ENCODE results near the gene CHKB.
A peak's percentile ranks its signal among the peaks of the same experiment; 100 is the strongest.

Gene CHKB

GRCh38 chr22:50577987-50578775 lies 4.5 kb downstream of the CHKB start, which contains the start of gene CPT1B:
CPT1B (minus strand) TSS chr22:50578427; CDS start chr22:50577915, 512 bp downstream.
- intact Hi-C loops (cut with DNase I), result no loop called here
- peak in 2 of 10 donors; percentile 65 to 76 for DNase-seq

GRCh38 chr22:50577697-50577986 lies 5.0 kb downstream of the CHKB start:
- intact Hi-C loops (cut with DNase I), result no loop called here
- peak in 2 of 10 donors; percentile 79 for DNase-seq

- DNase-seq, result peak in 2 of 10 donors; percentile 73 to 82
- intact Hi-C loops (cut with DNase I), result no loop called here
These were observed 5.6 kb downstream of the CHKB start for GRCh38 chr22:50576806-50577696.

- peak in 2 of 10 donors; percentile 74 to 82 for DNase-seq
- intact Hi-C loops (cut with DNase I), result no loop called here
These were observed 6.6 kb downstream of the CHKB start for GRCh38 chr22:50576070-50576469.

DNA sequence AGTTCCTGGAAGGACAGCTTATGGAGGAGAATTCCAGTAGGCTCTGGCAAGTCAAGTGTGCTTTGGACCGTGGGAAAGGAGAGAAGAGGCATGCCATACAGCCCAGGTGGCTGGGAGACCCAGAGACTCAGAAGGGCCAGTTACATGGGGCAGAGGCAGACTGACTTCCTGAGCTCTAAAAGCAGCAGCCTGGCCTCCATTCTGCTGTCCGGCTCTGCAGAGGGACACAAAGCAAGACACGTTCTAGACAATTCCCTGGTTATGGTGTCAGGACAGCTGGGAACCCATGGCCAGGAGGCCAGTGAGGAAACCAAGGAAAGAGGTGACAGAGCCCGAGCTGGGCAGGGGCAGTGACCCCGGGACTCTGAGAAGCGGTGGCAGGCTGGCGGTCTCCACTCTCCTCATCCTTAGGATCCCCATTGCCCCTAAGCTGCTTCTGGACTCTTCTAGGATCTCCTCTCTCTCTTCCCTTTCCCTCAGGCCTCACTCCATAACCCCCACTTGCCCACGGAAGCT lies 7.2 kb downstream of the CHKB start:
- intact Hi-C loops (cut with DNase I), result no loop called here

GRCh38 chr22:50574383-50574755 lies 8.3 kb downstream of the CHKB start:
- DNase-seq, result peak in 2 of 10 donors; percentile 67 to 73
- intact Hi-C loops (cut with DNase I), result no loop called here

More for the DNA sequence above, 7.2 kb downstream of the CHKB start:
- peak in 2 of 10 donors; percentile 55 to 73 for DNase-seq

DNA sequence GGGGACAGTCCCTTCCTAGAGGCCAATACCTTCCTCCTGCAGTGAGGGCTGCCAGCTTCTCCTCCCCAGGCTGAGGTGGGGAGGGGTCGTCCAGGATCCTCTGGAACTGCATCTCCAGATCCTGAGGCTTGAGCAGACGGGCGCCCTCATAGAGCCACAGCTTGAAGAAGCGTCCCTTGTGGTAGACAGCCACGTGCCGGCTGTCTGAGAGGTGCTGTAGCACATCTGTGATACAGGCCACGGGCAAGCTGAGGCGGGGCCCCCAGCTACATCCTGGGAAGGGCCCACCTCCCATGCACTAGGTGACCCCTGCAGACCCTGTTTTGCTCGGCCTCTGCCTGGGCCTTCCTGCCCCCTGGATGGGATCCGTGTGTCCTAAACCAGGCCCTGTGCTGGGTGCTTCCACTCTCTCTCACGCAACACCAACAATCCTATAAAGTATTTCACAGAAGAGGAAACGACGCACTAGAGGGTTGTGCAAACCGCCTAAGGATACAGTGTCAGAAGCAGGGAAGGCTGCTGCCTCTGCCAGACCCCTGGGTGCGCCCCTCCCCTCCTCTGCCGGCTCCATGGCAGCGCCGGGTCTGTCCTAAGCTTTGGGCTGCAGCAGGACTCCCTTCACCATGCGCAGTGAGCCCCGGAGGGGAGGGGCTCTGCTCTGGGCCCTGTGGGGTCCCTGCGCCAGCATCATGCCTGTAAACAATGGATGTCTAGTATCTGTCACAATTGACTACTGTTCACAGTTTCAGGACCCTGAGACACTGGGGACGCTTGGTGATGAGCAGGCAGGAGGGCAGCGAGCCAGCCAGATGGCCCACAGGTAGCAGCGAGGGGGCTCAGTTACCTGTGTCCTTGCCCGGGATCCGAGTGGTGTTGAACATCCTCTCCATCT lies 8.9 kb downstream of the CHKB start:
- DNase-seq, result peak in 2 of 10 donors; percentile 49 to 72
- intact Hi-C loops (cut with DNase I), result no loop called here

GRCh38 chr22:50572965-50573364 lies 9.7 kb downstream of the CHKB start:
- DNase-seq, result peak in 2 of 10 donors; percentile 55 to 75
- intact Hi-C loops (cut with DNase I), result no loop called here

DNA sequence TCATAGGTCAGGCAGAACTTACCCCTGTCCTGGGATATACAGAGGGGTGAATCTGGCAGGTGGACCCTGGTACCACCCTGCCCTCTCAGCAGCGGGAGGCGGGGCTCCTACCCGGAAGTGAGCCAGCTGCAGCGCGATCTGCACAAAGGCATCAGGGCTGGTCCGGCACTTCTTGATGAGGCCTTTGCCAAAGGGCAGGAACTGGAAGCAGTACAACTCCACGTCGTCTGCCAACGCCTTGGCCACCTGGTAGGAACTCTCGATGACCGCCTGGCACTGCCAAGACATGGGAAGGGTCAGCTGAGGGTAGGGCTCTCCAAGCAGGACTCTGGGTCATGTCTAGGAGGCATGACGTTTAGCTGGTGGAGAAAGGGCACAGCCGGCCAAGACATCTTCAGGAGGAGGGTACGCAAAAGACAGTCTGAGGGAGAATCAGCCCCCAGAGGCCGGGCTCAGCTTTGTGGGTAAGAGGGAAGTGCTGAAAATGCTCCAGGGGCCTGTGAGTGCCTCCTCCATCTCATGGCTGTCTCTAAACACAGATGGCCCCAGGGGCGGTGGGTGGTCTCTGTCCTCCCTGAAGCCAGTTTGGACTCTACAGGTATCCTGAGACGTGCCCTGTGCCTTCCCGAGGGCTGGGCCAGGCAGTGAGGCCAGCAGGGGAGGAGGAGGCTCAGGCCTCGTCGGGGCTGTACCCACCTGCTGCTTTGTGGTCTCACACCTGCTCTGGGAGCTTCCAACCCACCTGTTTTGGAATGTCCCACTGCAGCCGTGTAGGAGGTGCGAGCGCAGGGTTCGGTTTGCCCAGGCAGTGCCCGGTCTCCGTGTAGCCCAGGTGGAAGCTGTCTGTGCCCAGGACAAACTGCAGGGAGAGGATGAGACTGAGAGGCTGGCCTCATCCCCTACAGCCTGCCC lies 11.1 kb downstream of the CHKB start:
- peak in 2 of 10 donors; percentile 74 to 77 for DNase-seq
- intact Hi-C loops (cut with DNase I), result no loop called here

- intact Hi-C loops (cut with DNase I), result no loop called here
- peak in 2 of 10 donors; percentile 50 to 63 for DNase-seq
These were observed 11.8 kb downstream of the CHKB start for GRCh38 chr22:50570861-50571260.

DNA sequence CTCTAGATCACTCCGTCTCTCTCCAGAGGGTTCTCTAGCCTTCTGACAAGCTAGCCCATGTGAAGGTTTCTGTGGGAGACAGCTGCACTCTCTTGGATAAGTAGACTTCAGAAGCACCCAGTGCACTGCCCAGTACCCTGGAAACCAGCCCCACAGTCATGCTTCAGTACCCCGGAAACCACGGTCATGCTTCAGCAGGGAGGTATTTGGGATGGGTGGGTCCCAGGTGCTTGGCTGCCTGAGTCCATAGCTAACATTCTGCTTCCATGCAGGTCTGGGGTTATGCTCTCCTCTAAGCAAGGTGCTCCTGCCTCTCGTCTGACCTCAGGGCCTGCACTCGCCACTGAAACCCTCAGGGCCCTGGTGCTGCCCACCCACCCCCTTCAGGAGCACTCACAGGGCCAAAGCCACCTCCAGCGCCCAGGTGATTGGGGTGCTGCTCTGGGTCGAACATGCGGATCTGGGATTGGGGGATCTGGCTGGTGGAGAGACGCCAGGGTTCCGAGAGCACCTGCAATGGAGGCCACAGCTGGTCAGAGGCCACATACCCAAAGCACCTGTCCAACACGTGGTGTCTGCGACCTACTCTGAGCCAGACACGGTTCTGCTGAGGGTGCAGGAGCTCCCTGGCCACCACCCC lies 12.6 kb downstream of the CHKB start:
- peak in 2 of 10 donors; percentile 32 to 69 for DNase-seq
- intact Hi-C loops (cut with DNase I), result no loop called here

GRCh38 chr22:50569041-50569459 lies 13.6 kb downstream of the CHKB start:
- peak in 2 of 10 donors; percentile 38 to 52 for DNase-seq
- intact Hi-C loops (cut with DNase I), result no loop called here

DNA sequence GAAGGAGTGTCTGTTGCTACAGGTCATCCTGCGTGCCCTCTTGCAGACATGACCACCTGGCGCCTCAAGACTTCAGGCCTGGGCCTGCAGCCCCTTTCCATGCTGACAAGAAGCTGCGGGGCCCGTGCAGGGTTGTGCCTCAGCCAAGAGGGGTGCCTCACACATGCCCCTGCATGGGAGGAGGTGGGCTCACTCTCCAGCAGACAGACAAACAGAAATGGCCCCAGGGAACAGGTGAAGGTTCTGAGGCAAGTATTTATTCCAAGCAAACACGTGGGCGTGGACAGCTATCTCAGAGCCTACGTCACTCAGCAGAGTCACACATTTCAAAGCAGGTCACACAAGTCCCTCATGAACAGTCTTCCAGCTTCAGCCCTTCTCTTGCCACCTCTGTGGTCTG lies 14.0 kb downstream of the CHKB start:
- intact Hi-C loops (cut with DNase I), result no loop called here
- DNase-seq, result peak in 2 of 10 donors; percentile 25 to 76

- intact Hi-C loops (cut with DNase I), result no loop called here
- peak in 2 of 10 donors; percentile 5 to 52 for DNase-seq
These were observed 14.9 kb downstream of the CHKB start for GRCh38 chr22:50567721-50568252.

- intact Hi-C loops (cut with DNase I), result no loop called here
- DNase-seq, result peak in 2 of 10 donors; percentile 40
These were observed 18.4 kb downstream of the CHKB start for GRCh38 chr22:50564289-50564688.

DNA sequence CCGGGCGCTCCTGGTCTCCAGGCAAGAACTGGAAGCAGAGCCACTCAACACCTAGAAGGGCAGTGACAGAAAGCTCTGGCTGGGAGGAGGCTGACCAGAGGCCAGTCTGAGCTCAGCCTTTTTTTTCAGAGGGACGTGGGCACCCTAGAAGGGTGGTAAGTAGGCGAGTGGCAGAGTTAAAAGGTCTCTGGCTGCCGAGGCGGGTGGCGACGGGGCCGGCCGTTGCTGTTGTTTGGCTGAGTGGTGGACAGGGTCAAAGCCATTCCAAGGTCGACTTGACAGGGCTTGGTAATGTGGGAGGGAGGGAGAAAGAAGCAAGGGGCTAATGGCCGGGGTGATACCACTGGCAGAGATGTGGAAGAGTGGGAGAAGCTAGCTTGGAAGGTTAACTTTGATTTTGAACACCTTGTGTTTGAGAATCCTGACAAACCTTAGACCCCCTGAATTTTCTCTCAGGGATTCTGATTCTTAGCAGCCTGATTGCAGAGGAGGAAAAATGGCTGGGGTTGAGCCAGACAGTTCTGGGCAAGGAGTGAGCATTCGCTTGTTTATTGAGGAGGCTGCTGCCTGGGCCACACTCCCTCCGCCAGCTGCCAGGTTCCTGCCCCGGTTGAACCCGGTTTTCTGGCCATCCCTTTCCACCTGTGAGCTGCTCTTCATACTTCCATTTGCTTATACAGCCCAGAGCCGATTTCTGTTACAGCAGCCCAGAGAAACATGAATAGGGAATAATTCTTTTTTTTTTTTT lies 19.1 kb downstream of the CHKB start:
- intact Hi-C loops (cut with DNase I), result loop anchor here (2.0 kb wide), 2 partner anchors 19 to 37 kb away; partner anchors contain the start of gene CHKB
- peak in 3 of 10 donors; percentile 12 to 77 (median 76) for DNase-seq

All from posterior cingulate gyrus (tissue), 11 donors.